Activated CD4-positive, alpha-beta T cell treated with anti-CD3 and anti-CD28 coated beads for 4 hours (primary cell): Measurements from ENCODE around the gene OSBPL9.
"Not testable (repeated sequence)": the region's sequence is repeated elsewhere in the genome, so short reads cannot be mapped to it uniquely, and the experiment has no call there.

ENCODE experiments used
- DNase-seq, 2 donors: peaks; one replicate each; pipeline ENCODE4 v3.0.0-alpha.2; 2020

Gene OSBPL9

GRCh38 chr1:51607681-51608095, 9.2 kb upstream of the OSBPL9 start:
- DNase-seq: no peak

DNA sequence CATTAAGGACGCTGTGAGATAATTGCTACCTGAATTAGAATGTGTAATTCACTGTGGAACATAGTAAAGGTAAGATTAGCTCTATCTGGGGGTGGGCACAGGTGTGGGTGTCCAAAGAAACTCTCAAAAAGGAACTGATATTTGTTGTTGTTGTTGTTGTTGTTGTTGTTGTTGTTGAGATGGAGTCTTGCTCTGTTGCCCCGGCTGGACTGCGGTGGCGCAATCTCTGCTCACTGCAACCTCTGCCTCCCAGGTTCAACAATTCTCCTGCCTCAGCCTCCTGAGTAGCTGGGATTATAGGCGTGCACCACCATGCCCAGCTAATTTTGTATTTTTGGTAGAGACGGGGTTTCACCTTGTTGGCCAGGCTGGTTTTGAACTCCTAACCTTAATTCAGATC, 6.8 kb upstream of the OSBPL9 start:
- DNase-seq: not testable (repeated sequence)

DNA sequence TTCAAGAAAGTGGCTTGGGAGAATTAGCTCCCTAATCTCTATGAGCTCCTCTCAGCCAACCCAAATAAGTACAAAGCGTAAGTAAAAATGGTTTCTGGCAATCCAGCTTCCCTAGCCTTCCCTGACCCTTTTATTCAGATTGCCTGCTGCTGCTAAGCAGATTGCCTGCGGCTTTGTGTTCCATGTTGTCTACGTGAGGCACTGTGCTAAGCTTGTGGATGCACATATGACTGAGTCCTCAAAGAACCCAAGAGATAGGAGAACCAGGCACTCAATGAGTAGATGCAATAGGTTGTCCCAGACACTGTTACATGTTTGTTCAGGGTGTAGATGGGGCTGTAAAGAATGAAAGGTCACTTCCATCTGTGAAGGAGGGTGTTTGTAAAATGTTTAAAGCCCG, 6.3 kb upstream of the OSBPL9 start:
- no peak for DNase-seq

DNA sequence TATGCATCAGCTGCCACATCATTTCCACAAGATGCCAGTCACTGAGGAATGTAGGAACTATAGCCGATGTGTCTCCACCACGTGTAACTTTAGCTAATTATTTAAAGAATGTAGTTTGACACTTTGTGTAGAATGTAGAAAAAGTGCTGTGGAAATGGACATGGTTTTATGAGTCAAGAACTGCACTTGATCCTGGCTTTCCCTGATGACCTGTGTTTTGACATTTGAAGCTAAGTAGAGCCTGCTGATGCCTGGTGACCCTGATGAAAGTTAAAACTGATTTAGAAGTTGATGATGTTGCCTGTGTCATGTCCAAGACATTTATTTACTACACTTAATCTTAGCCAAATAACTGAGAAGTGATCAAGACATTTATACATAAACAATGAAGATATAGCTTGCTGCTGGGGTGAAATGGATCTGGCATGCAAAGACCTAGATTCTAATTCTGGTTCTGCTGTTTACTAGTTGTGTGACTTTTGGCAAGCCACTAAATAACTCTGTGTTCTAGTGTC, 4.4 kb upstream of the OSBPL9 start:
- no peak for DNase-seq

DNA sequence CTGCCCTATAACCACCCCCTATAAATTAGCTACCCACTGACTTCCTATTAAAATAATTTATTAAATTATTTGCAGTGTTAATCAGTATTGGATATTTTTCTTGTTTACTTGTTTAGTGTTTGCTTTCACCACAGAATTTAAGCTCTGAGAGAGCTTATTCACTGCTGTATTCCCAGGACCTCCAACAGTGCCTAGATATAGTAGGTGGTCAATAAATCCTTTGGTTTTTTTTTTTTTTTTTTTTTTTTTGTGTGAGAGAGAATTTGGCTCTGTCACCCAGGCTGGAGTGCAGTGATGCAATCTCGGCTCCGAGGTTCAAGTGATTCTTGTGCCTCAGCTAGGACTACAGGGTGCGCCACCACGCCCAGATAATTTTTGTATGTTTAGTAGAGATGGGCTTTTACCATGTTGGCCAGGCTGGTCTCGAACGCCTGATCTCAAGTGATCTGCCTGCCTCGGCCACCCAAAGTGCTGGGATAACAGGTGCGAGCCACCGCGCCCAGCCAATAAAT, 1.1 kb upstream of the OSBPL9 start:
- DNase-seq: no peak

GRCh38 chr1:51616490-51616889, 402 bp upstream of the OSBPL9 start:
- no peak for DNase-seq

DNA sequence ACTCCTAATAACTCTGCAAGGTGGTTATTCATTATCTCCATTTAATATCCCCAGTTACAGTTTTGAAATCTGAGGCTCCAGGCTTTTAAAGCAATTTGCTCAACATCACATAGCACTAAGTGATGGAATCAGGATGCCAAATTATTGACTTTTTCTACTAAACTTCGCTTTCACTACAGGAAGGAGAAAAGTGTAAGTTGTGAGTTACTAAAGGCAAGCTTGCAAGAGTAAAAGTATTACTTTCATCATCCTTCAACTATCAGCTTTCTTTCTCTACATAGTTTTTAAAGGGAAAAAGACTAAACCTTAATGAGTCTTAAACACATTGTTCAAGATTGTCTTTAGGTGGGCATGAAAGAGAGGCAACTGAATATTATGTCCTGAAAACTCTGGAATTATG, 1.8 kb downstream of the OSBPL9 start:
- DNase-seq: no peak

- DNase-seq: no peak
Observed at GRCh38 chr1:51620470-51620869, 3.6 kb downstream of the OSBPL9 start.

- no peak for DNase-seq
Observed at GRCh38 chr1:51621161-51621560, 4.3 kb downstream of the OSBPL9 start.

DNA sequence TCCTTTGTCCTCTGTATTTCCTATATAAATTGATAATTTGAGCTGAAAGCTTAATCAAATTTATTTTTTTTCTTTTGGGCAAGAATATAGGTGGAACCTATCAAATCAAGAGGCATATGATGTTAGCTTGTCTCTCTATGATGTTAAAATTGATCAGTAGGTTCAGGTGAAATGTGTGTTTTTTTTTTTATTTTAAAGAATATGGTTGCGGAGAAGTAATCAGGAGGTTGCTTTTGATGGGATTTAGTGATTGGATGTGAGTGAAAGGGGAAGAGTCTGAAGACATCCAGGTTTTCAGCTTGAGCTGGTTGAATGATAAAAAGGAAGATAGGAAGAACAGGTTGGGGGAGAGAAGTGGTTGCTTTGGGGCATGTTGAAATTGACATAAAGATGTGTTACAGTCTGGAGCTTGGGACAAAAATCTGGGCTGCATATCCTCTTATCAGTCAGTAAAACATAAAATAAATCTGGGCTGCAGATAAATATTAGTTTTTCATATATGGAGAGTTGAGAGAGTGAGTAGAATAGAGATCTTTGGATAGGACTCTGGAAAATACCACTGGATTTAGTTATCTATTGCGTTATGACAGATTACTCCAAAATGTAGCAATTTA, 5.1 kb downstream of the OSBPL9 start:
- DNase-seq: no peak

GRCh38 chr1:51622455-51622913, 5.6 kb downstream of the OSBPL9 start:
- DNase-seq: no peak

- DNase-seq: no peak
Observed at GRCh38 chr1:51623025-51623424, 6.1 kb downstream of the OSBPL9 start.

DNA sequence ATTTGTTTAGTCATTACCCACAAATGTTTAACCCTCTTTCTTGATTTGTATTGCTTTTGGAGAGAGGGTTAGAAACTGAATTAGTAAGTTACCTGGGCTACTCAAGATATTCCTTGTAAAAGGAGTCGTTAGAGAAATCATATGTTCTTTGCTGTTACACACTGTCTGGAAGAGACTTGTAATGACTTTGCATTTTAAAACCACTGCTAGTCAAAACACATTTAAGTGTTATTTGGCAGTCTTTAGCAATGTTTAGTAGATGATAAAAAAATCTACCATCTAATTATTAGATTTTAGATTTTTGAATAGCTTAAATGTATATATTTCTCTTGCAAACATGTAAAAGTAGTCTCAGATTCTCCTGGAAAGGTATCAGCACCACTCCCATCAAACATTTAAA, 6.6 kb downstream of the OSBPL9 start:
- DNase-seq: no peak

DNA sequence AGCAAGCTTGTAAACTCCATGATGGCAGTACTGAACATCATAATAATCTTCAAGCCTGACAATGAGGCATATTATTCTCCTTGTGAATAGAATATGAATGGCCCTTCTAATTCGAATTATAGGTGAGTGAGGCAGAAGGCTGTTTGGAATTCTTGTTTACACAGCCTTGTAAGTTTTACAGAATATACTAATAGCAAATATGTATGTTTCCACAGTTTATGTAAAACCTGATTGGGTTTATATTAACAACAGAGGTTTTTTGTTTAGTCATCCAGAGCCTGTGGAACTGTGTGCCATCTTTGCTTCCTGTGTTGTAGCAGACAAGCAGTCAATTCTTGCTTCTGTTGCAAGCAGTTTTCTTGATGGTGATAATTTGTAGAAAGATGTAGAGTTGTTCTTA, 8.0 kb downstream of the OSBPL9 start:
- DNase-seq: no peak

GRCh38 chr1:51627672-51628071, 10.8 kb downstream of the OSBPL9 start:
- DNase-seq: no peak

DNA sequence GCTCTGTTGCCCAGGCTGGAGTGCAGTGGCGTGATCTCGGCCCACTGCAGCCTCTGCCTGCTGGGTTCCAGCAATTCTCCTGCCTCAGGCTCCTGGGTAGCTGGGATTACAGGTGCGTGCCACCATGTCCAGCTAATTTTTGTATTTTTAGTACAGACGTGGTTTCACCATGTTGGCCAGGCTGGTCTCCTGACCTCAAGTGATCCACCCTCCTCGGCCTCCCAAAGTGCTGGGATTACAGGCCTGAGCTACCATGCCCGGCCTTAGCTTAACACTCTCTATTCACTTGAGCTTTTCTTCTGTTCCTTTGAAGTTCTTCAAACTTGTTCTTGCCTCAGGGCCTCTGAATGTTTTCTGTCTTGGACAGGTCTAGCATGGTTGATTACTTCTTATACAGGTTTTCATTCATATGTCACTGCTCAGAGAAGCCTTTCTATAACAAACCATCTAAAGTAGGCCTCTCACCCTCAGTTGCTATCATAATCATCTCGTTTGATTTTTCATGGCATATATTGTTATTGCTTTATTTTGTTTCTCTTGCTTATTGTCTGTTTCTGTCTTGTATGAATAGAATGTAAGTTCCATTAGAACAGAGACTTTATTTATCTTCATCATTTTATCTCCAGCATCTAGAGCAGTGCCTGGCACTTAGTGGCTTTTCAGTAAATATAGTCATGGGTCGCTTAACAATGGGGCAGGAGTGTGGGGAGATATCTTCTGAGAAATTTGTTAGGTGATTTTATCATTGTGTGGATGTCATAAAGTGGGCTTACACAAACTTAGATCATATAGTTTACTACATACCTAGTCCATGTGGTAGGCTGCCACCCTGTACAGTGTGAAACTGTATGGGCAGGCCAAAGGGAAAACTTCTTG, 12.1 kb downstream of the OSBPL9 start:
- DNase-seq: no peak

GRCh38 chr1:51629918-51630317, 13.0 kb downstream of the OSBPL9 start:
- DNase-seq: no peak

DNA sequence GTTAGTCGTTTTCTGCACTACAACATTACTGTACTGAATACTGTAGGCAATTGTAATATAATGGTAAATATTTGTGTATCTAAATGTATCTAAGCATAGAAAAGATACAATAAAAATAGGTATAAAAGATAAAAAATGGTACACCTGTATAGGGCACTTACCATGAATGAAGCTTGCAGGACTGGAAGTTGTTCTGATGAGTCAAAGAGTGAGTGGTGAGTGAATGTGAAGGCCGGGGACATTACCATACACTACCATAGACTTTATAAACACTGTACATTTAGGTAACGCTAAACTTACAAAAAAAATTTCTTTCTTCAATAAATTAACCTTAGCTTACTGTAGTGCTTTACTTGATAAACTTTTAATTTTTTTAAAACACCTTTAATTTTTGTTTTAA, 13.5 kb downstream of the OSBPL9 start:
- DNase-seq: no peak

- DNase-seq: no peak
Observed at GRCh38 chr1:51630922-51631321, 14.0 kb downstream of the OSBPL9 start.

DNA sequence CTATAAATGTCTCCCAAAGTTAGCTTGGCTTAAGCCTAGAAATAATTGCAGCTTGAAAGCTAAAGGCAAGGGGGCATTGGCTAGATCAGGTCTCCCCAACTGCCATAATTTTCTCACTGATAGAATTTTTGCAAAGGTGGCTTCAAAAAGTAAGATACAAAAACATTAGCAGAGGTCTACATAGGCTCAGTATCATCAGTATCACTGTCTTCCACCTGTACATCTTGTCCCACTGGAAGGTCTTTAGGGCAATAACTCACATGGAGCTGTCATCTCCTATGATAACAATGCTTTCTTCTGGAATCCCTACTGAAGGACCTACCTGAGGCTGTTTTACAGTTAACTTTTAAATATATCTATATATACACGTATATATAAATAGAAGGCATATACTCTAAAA, 14.9 kb downstream of the OSBPL9 start:
- DNase-seq: no peak

- no peak for DNase-seq
Observed at GRCh38 chr1:51634618-51635017, 17.7 kb downstream of the OSBPL9 start.

- no peak for DNase-seq
Observed at GRCh38 chr1:51635615-51636014, 18.7 kb downstream of the OSBPL9 start.

GRCh38 chr1:51636191-51636590, 19.3 kb downstream of the OSBPL9 start:
- no peak for DNase-seq
